SK-N-SH treated with all-trans-retinoic acid at 6 μM for 48 hours (cell line): Measurements from ENCODE around the gene ITPKB.

Experiments used
- ARNTL ChIP-seq: fragments of 450-650 bp; formaldehyde crosslinking; IDR thresholded peaks from 2 replicates; pipeline ENCODE4 v1.5.0; 2020; ENCODE audit warnings: low read depth, mild to moderate bottlenecking, moderate library complexity, borderline replicate concordance
- CREB5 ChIP-seq: fragments of 250-450 bp; sonication (Bioruptor Pico); IDR thresholded peaks from 2 replicates; pipeline ENCODE4 v1.5.1; 2020; ENCODE audit warnings: low read depth, mild to moderate bottlenecking, moderate library complexity
- CSDC2 ChIP-seq: fragments of 250-450 bp; sonication (Bioruptor Pico); IDR thresholded peaks from 2 replicates; pipeline ENCODE4 v1.5.0; 2020; ENCODE audit warnings: mild to moderate bottlenecking, moderate library complexity
- ESRRG ChIP-seq: fragments of 250-450 bp; sonication (Bioruptor Pico); IDR thresholded peaks from 2 replicates; pipeline ENCODE4 v1.6.1; 2021; ENCODE audit warnings: mild to moderate bottlenecking
- PATZ1 ChIP-seq: fragments of 250-450 bp; sonication (Bioruptor Pico); IDR thresholded peaks from 2 replicates; pipeline ENCODE4 v1.8.0; 2020; ENCODE audit warnings: mild to moderate bottlenecking, moderate library complexity, borderline replicate concordance
- SNAI2 ChIP-seq: fragments of 250-450 bp; sonication (Bioruptor Pico); IDR thresholded peaks from 2 replicates; pipeline ENCODE4 v1.5.0; 2020; ENCODE audit warnings: mild to moderate bottlenecking, moderate library complexity
- TSHZ2 ChIP-seq: fragments of 250-450 bp; sonication (Bioruptor Pico); IDR thresholded peaks from 2 replicates; pipeline ENCODE4 v1.5.0; 2020; ENCODE audit warnings: mild to moderate bottlenecking, moderate library complexity
- ZFP3 ChIP-seq: fragments of 250-450 bp; sonication (Bioruptor Pico); IDR thresholded peaks from 2 replicates; pipeline ENCODE4 v1.5.0; 2020; ENCODE audit warnings: mild to moderate bottlenecking, moderate library complexity
- ZFP30 ChIP-seq: fragments of 450-650 bp; formaldehyde crosslinking; IDR thresholded peaks from 2 replicates; pipeline ENCODE4 v1.5.0; 2022; ENCODE audit warnings: mild to moderate bottlenecking, moderate library complexity

GRCh38 chr1:226676381-226676780 lies 62.7 kb downstream of the ITPKB start:
- TF ChIP-seq ZFP3 (no peak), ZFP30 (CRISPR knock-in tag) (no peak), SNAI2 (no peak), TSHZ2 (CRISPR knock-in tag) (no peak), ESRRG (CRISPR knock-in tag) (no peak), ARNTL (CRISPR knock-in tag) (no peak), CREB5 (CRISPR knock-in tag) (no peak), PATZ1 (no peak), CSDC2 (CRISPR knock-in tag) (no peak)
